Activated CD4-positive, alpha-beta T cell treated with anti-CD3 and anti-CD28 coated beads, Interleukin-2, amount 10 ng/mL, durations not matched to agents 24 days and 14 days (primary cell): Measurements from ENCODE around the gene RPS25. TPM values are rescaled to one million over a fixed set of nuclear protein-coding genes. Genes with fewer than 3 reads are reported as not detected.
"Not testable (repeated sequence)": the region's sequence is repeated elsewhere in the genome, so short reads cannot be mapped to it uniquely, and the experiment has no call there.

Source experiments
- DNase-seq: peaks from one replicate; pipeline ENCODE4 v3.0.0; 2022
- H3K27ac Mint-ChIP-seq: one replicate; pipeline ENCODE4 v1.8.0; 2022; ENCODE audit warnings: mild to moderate bottlenecking, mixed read lengths
- H3K27me3 Mint-ChIP-seq: one replicate; pipeline ENCODE4 v1.8.0; 2022; ENCODE audit warnings: mixed read lengths
- H3K36me3 Mint-ChIP-seq: one replicate; pipeline ENCODE4 v1.8.0; 2022; ENCODE audit warnings: low read depth, mild to moderate bottlenecking, mixed read lengths
- H3K4me1 Mint-ChIP-seq: one replicate; pipeline ENCODE4 v1.8.0; 2021; ENCODE audit warnings: mixed read lengths
- H3K4me3 Mint-ChIP-seq: one replicate; pipeline ENCODE4 v1.8.0; 2022; ENCODE audit warnings: mild to moderate bottlenecking, moderate library complexity, mixed read lengths
- H3K9me3 Mint-ChIP-seq: one replicate; pipeline ENCODE4 v1.8.0; 2021; ENCODE audit warnings: mixed read lengths
- intact Hi-C: fragments of 100-400 bp; cut with micrococcal nuclease; formaldehyde crosslinking; loops from one replicate; pipeline ENCODE4 v1.15.1; 2023
- total RNA-seq: library from RNA; stranded (reverse); gene quantifications from 2 replicates; pipeline ENCODE4 v1.2.3, GENCODE V29; 2022

Gene RPS25
- total RNA-seq, 1 donor from 2014 or later, result 1,641 TPM

- peaks cover 77% of the 10 kb centered on the region for H3K36me3 Mint-ChIP-seq
- H3K4me1 Mint-ChIP-seq, result peaks cover 36% of the 10 kb centered on the region
- H3K27ac Mint-ChIP-seq, result peak overlapping the region; percentile 10
- no peaks in the 10 kb centered on the region for H3K9me3 Mint-ChIP-seq
- no peak overlapping the region for H3K4me3 Mint-ChIP-seq
- intact Hi-C loops, result no loop called here
- no peaks in the 10 kb centered on the region for H3K27me3 Mint-ChIP-seq
- DNase-seq, result peak; percentile 61
Measured at GRCh38 chr11:119051440-119052162, 33.5 kb upstream of the RPS25 start.

- DNase-seq, result no peak
- Mint-ChIP-seq H3K9me3 (no peaks in the 10 kb centered on the region), H3K4me3 (no peak overlapping the region), H3K4me1 (peaks cover 24% of the 10 kb centered on the region), H3K27ac (no peak overlapping the region), H3K36me3 (peaks cover 80% of the 10 kb centered on the region), H3K27me3 (no peaks in the 10 kb centered on the region)
- intact Hi-C loops, result no loop called here
Measured at GRCh38 chr11:119049081-119049480, 30.9 kb upstream of the RPS25 start.

GRCh38 chr11:119048644-119049043 lies 30.5 kb upstream of the RPS25 start:
- Mint-ChIP-seq H3K4me1 (peaks cover 21% of the 10 kb centered on the region), H3K27me3 (no peaks in the 10 kb centered on the region), H3K4me3 (no peak overlapping the region), H3K36me3 (peaks cover 76% of the 10 kb centered on the region), H3K27ac (no peak overlapping the region), H3K9me3 (no peaks in the 10 kb centered on the region)
- intact Hi-C loops, result no loop called here
- no peak for DNase-seq

GRCh38 chr11:119047205-119047604 lies 29.1 kb upstream of the RPS25 start:
- Mint-ChIP-seq H3K36me3 (peaks cover 63% of the 10 kb centered on the region), H3K4me1 (peaks cover 12% of the 10 kb centered on the region), H3K27me3 (no peaks in the 10 kb centered on the region), H3K9me3 (no peaks in the 10 kb centered on the region), H3K27ac (peak overlapping the region; percentile 69), H3K4me3 (no peak overlapping the region)
- DNase-seq, result no peak
- intact Hi-C loops, result no loop called here

- no peak overlapping the region for H3K4me3 Mint-ChIP-seq
- no peaks in the 10 kb centered on the region for H3K9me3 Mint-ChIP-seq
Measured at GRCh38 chr11:119046489-119046888, 28.3 kb upstream of the RPS25 start.

GRCh38 chr11:119044708-119045107 lies 26.6 kb upstream of the RPS25 start:
- Mint-ChIP-seq H3K27ac (no peak overlapping the region), H3K4me3 (no peak overlapping the region), H3K27me3 (no peaks in the 10 kb centered on the region), H3K9me3 (no peaks in the 10 kb centered on the region), H3K4me1 (peaks cover 7% of the 10 kb centered on the region), H3K36me3 (peaks cover 47% of the 10 kb centered on the region)
- intact Hi-C loops, result no loop called here
- no peak for DNase-seq

More at GRCh38 chr11:119046489-119046888, 28.3 kb upstream of the RPS25 start:
- no peaks in the 10 kb centered on the region for H3K27me3 Mint-ChIP-seq
- no peak for DNase-seq
- no peak overlapping the region for H3K27ac Mint-ChIP-seq
- H3K36me3 Mint-ChIP-seq, result peaks cover 58% of the 10 kb centered on the region
- peaks cover 12% of the 10 kb centered on the region for H3K4me1 Mint-ChIP-seq
- intact Hi-C loops, result no loop called here

GRCh38 chr11:119042927-119043326 lies 24.8 kb upstream of the RPS25 start:
- intact Hi-C loops, result no loop called here
- no peak overlapping the region for H3K27ac Mint-ChIP-seq
- no peaks in the 10 kb centered on the region for H3K27me3 Mint-ChIP-seq
- peaks cover 7% of the 10 kb centered on the region for H3K4me1 Mint-ChIP-seq
- H3K36me3 Mint-ChIP-seq, result peaks cover 31% of the 10 kb centered on the region
- DNase-seq, result no peak
- no peaks in the 10 kb centered on the region for H3K9me3 Mint-ChIP-seq
- H3K4me3 Mint-ChIP-seq, result no peak overlapping the region

GRCh38 chr11:119041821-119042514 lies 23.8 kb upstream of the RPS25 start:
- peaks cover 24% of the 10 kb centered on the region for H3K36me3 Mint-ChIP-seq
- H3K4me1 Mint-ChIP-seq, result peaks cover 7% of the 10 kb centered on the region
- no peaks in the 10 kb centered on the region for H3K9me3 Mint-ChIP-seq
- intact Hi-C loops, result no loop called here
- no peak for DNase-seq
- peak overlapping the region; percentile 30 for H3K27ac Mint-ChIP-seq
- no peak overlapping the region for H3K4me3 Mint-ChIP-seq
- H3K27me3 Mint-ChIP-seq, result no peaks in the 10 kb centered on the region

GRCh38 chr11:119039471-119039870 lies 21.3 kb upstream of the RPS25 start:
- H3K4me3 Mint-ChIP-seq, H3K4me1 Mint-ChIP-seq, H3K27ac Mint-ChIP-seq, intact Hi-C loops, H3K36me3 Mint-ChIP-seq, DNase-seq, H3K27me3 Mint-ChIP-seq, H3K9me3 Mint-ChIP-seq: not testable (repeated sequence)

GRCh38 chr11:119038884-119039283 lies 20.7 kb upstream of the RPS25 start:
- Mint-ChIP-seq H3K27me3 (no peaks in the 10 kb centered on the region), H3K4me3 (no peak overlapping the region), H3K36me3 (no peaks in the 10 kb centered on the region), H3K9me3 (no peaks in the 10 kb centered on the region), H3K4me1 (peaks cover 7% of the 10 kb centered on the region), H3K27ac (no peak overlapping the region)
- intact Hi-C loops, result no loop called here
- DNase-seq, result no peak

GRCh38 chr11:119034813-119035212 lies 16.7 kb upstream of the RPS25 start:
- H3K27me3 Mint-ChIP-seq, result no peaks in the 10 kb centered on the region
- no peak overlapping the region for H3K4me3 Mint-ChIP-seq
- intact Hi-C loops, result no loop called here
- peaks cover 2% of the 10 kb centered on the region for H3K4me1 Mint-ChIP-seq
- H3K27ac Mint-ChIP-seq, result no peak overlapping the region
- no peaks in the 10 kb centered on the region for H3K9me3 Mint-ChIP-seq
- no peaks in the 10 kb centered on the region for H3K36me3 Mint-ChIP-seq
- no peak for DNase-seq

- DNase-seq, intact Hi-C loops, H3K9me3 Mint-ChIP-seq, H3K36me3 Mint-ChIP-seq, H3K4me3 Mint-ChIP-seq, H3K27ac Mint-ChIP-seq, H3K27me3 Mint-ChIP-seq: not testable (repeated sequence)
- H3K4me1 Mint-ChIP-seq, result peaks cover 15% of the 10 kb centered on the region
Measured at GRCh38 chr11:119033421-119033820, 15.3 kb upstream of the RPS25 start.

GRCh38 chr11:119031912-119032280 lies 13.8 kb upstream of the RPS25 start:
- no peaks in the 10 kb centered on the region for H3K27me3 Mint-ChIP-seq
- DNase-seq, result no peak
- peaks cover 18% of the 10 kb centered on the region for H3K4me1 Mint-ChIP-seq
- H3K36me3 Mint-ChIP-seq, result peaks cover 2% of the 10 kb centered on the region
- H3K4me3 Mint-ChIP-seq, result no peak overlapping the region
- H3K27ac Mint-ChIP-seq, result no peak overlapping the region
- H3K9me3 Mint-ChIP-seq, result no peaks in the 10 kb centered on the region
- intact Hi-C loops, result loop anchor here (2.0 kb wide), 1 partner anchor 35 kb away; the partner anchor contains the start of gene VPS11

GRCh38 chr11:119030329-119031047 lies 12.3 kb upstream of the RPS25 start, which contains the start of gene SLC37A4:
Gene SLC37A4 (minus strand): TSS chr11:119030877.
- H3K27ac Mint-ChIP-seq, result peak within 1 kb of the TSS; percentile 89
- peak; percentile 100 for DNase-seq
- peak within 1 kb of the TSS; percentile 83 for H3K4me3 Mint-ChIP-seq
- intact Hi-C loops, result loop anchor here (1.0 to 2.0 kb wide), 4 partner anchors 12 to 36 kb away; partner anchors contain the start of genes CENATAC, HYOU1, RPS25 and TRAPPC4
- H3K27me3 Mint-ChIP-seq, result no peaks in the 10 kb centered on the region
- no peaks in the 10 kb centered on the region for H3K9me3 Mint-ChIP-seq
- H3K36me3 Mint-ChIP-seq, result peaks cover 6% of the 10 kb centered on the region
- H3K4me1 Mint-ChIP-seq, result peaks cover 19% of the 10 kb centered on the region
